Smooth muscle cell of the brain vasculature (primary cell): ENCODE measurements around the gene SLC35E4.
"Not testable (repeated sequence)": the region's sequence is repeated elsewhere in the genome, so short reads cannot be mapped to it uniquely, and the experiment has no call there.

Experiments used
- DNase-seq: peaks from one replicate; pipeline ENCODE4 v3.0.0-alpha.2; 2012; ENCODE audit warnings: low read depth, low spot score

SLC35E4 gene

GRCh38 chr22:30611197-30611596, 24.4 kb upstream of the SLC35E4 start:
- no peak for DNase-seq

DNA sequence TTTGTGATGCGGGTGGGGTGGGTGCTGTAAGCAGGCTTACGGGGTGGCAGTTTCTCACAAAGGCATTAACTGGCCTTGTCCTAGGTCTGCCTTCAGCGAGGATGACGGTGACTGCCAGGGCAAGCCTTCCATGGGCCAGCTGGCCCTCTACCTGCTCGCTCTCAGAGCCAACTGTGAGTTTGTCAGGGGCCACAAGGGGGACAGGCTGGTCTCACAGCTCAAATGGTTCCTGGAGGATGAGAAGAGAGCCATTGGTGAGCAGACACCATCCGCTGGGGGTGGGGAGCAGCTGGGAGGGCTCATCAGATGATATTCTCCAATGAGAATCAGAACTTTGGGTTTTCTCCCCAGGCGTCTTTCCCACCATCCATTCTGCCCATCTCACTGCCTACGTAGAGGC, 22.8 kb upstream of the SLC35E4 start:
- DNase-seq = no peak

DNA sequence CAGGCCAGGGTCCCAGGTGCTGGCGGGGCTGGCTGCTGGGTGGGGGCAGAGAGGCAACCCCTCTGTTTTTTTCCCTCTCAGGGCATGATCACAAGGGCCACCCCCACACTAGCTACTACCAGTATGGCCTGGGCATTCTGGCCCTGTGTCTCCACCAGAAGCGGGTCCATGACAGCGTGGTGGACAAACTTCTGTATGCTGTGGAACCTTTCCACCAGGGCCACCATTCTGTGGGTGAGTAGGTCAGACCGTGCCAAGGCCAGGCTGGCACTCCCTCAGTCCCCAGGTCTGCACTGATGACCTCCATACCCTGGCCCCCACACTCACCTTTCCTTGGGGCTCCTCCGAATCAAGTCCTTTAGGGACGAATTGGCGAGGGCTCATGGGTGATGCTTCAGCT, 21.3 kb upstream of the SLC35E4 start:
- DNase-seq = no peak

- no peak for DNase-seq
Observed at GRCh38 chr22:30614879-30615278, 20.7 kb upstream of the SLC35E4 start.

- no peak for DNase-seq
Observed at GRCh38 chr22:30615543-30615954, 20.0 kb upstream of the SLC35E4 start.

DNA sequence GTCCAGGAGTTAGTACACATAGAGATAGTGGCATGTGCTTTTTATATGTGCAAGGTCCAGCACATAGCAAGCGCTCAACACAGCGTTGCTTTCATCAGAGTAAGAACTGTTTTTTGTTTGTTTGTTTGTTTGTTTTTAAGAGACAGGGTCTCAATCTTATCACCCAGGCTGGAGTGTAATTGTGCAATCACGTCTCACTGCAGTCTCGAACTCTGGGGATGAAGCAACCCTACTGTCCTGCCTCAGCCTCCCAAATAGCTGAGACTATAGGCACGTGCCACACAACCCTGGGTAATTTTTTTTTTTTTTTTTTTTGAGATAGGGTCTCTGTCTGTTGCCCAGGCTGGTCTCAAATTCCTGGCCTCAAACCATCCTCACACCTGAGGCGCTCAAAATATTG, 17.8 kb upstream of the SLC35E4 start:
- no peak for DNase-seq

GRCh38 chr22:30619909-30620308, 15.7 kb upstream of the SLC35E4 start:
- DNase-seq = not testable (repeated sequence)

DNA sequence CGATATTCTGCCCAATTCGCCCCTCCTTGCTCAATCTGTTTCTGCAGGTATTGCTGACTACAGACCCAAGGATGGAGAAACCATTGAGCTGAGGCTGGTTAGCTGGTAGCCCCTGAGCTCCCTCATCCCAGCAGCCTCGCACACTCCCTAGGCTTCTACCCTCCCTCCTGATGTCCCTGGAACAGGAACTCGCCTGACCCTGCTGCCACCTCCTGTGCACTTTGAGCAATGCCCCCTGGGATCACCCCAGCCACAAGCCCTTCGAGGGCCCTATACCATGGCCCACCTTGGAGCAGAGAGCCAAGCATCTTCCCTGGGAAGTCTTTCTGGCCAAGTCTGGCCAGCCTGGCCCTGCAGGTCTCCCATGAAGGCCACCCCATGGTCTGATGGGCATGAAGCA, 9.2 kb upstream of the SLC35E4 start:
- no peak for DNase-seq

DNA sequence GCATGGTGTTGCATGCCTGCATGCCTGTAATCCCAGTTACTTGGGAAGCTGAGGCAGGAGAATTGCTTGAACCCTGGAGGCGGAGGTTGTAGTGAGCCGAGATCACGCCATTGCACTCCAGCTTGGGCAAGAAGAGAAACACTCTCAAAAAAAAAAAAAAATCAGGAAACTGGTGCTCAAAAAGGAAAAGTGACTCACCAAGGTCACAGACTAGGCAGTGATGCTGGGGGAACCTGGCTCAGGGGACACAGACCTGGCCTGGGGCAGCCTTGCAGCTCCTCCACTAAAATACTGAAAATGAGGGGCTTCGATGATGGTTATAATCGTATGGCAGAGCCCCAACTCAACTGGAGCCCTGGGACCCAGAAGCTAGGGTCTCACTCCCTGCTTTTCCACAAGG, 8.1 kb upstream of the SLC35E4 start:
- no peak for DNase-seq

DNA sequence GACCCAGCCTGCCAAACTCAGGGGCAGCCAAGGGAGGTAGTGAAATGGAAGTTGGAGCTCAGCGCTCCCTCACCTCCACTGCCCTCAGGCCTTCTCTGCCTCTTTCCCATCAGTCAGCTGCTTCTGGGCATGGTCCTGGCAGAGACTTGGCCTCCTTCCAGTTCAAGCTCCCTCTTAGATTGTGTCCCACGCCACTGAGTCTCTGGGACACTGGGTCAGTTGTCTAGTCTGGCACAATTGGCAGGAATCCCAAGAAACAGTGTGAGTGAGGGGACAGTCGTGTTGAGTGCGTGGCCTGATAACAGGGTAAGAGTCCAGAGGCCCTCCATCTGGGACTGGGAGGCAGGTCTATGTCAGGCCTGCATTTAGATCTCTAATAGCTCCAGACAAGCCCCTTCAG, 7.1 kb upstream of the SLC35E4 start:
- no peak for DNase-seq

DNA sequence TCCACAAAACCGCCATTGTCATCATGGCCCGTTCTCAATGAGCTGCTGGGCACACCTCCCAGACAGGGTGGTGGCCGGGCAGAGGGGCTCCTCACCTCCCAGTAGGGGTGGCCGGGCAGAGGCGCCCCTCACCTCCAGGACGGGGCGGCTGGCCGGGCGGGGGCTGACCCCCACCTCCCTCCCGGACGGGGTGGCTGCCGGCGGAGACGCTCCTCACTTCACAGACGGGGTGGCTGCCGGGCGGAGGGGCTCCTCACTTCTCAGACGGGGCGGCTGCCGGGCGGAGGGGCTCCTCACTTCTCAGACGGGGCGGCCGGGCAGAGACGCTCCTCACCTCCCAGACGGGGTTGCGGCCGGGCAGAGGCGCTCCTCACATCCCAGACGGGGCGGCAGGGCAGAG, 4.1 kb upstream of the SLC35E4 start:
- not testable (repeated sequence) for DNase-seq

DNA sequence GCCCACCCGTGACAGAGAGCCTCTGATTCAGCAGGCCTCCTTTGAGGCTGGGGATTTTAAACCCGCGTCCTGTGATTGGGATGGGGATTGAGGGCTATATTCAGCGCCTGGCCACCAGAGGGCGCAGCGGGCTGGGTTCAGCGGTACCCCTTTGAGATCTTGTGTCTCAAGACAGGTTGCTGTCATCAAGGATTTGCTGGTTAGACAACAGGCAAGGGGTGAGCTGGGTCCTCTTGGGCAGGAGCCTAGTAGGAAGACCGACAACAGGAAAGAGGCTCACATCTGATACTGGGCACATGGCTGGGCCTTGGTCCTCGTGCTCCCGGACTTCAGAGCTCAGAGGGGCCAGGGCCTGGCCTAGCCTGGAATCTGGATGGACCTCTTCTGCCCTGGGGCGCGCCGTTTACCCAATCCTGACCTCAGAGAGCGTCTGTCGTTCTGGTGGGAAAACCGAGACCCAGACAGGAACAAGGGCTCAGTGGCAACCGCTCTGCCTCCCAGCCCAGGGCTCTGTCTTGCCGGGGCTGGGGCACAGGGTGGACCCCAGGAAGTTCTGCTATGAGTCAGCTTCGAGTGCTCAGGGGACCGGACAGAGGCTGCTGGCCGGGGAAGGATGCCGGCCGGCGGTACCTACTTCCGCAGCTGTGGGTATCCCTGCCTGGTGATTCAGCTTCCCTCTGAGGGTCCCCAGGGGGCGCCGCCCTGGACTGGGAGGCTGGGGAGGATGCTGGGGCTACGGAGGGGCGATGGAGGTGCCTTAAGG, 929 bp upstream of the SLC35E4 start:
- DNase-seq = peak; percentile 62

DNA sequence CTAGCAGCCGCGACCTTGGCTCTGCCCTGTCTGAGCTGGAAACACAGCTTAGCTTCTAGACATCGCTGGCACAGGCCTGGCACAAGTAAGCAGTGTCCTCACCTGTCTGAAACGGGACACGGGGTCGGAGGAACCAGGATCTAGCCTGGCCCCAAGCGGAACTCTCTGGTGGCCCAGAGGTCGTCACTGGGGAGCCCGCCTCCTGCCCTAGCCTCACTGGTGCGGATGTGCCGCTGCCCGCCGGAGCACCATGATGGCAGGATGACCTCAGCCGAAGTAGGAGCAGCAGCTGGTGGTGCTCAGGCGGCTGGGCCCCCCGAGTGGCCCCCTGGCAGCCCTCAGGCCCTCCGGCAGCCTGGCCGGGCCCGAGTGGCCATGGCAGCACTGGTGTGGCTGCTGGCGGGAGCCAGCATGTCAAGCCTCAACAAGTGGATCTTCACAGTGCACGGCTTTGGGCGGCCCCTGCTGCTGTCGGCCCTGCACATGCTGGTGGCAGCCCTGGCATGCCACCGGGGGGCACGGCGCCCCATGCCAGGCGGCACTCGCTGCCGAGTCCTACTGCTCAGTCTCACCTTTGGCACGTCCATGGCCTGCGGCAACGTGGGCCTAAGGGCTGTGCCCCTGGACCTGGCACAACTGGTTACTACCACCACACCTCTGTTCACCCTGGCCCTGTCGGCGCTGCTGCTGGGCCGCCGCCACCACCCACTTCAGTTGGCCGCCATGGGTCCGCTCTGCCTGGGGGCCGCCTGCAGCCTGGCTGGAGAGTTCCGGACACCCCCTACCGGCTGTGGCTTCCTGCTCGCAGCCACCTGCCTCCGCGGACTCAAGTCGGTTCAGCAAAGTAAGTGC, 871 bp downstream of the SLC35E4 start:
- no peak for DNase-seq

GRCh38 chr22:30637701-30638114, 2.1 kb downstream of the SLC35E4 start:
- DNase-seq = no peak

GRCh38 chr22:30640361-30640760, 4.8 kb downstream of the SLC35E4 start:
- no peak for DNase-seq

DNA sequence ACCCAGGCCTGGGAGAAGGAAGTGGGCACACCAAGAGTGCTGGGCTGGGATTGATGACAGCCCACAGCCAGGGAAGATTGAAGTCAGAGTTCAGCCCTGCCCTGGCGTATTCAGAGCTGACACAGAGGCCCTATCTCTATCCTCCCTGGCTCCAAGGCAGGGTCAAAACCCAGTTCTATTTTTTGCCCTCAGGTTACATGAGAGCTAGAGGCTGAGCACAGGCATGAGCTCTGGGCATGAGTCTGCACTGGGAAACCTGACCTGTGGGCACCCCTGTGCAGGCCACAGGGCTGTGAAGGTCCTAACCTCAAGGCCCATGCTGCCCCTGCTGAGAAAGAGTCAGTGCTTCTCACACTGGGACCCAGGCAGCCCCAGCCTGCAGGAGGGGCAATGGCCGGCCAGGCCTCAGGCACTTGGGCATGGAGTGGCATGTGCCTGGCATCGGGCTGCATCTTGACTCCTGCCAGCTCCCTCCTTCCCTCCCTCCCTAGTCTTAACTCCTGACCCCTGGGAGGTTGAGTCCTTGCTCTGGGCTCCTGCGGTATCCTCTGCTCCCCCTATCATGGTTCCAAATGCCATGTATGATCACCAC, 5.4 kb downstream of the SLC35E4 start:
- DNase-seq = no peak

DNA sequence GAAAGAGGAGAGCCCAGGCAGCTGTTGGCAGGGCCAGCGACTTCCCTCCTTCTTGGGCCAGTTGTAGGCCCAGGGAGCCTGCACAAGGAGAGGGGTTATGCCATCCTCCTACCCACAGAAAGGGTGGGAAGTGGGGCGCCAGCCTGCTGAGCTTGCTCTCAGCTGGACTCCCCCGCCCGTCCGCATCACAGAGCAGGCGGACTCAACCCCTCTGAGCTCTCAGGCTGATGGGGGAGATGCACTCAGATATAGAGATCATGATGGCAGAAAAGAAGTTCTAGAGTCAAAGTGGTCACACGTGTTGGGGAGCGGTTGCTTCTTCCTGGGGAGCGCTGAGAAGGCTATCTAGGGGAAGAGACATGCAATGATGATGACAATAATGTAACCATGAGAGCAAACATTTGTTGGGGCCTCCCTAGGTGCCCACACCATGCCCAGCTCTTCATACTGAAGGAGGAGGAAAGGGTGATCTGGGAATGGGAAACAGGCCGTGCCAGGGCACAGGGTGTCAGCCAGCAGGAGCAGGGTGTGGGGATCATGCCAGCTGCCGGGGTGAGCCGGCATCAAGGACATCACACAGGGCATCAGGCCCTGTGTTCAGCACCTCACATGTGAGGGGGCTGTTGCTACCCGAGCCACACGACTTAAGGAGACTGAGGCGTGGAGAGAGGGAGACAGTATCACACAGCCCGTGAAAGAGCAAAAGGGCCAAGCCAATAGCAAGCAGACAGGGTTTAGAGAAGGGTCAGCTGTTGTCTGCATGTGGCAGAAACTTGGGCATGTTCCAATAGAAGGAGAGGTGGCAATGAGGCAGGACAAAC, 7.7 kb downstream of the SLC35E4 start:
- DNase-seq = no peak

DNA sequence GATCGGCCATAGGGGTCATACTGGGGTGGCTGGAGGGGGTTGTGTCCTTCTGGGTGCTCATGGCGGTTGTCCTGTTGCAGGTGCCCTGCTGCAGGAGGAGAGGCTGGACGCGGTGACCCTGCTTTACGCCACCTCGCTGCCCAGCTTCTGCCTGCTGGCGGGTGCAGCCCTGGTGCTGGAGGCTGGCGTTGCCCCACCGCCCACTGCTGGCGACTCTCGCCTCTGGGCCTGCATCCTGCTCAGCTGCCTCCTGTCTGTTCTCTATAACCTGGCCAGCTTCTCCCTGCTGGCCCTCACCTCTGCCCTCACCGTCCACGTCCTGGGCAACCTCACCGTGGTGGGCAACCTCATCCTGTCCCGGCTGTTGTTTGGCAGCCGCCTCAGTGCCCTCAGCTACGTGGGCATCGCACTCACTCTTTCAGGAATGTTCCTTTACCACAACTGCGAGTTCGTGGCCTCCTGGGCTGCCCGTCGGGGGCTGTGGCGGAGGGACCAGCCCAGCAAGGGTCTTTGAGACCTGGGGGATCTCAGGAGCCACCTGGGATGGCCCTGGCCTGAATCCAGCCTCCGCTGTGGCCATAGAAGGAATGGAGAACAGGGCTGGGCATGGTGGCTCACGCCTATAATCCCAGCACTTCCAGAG, 11.1 kb downstream of the SLC35E4 start:
- DNase-seq = no peak

- no peak for DNase-seq
Observed at GRCh38 chr22:30647536-30647935, 12.0 kb downstream of the SLC35E4 start.

GRCh38 chr22:30648825-30649224, 13.2 kb downstream of the SLC35E4 start:
- DNase-seq = no peak

DNA sequence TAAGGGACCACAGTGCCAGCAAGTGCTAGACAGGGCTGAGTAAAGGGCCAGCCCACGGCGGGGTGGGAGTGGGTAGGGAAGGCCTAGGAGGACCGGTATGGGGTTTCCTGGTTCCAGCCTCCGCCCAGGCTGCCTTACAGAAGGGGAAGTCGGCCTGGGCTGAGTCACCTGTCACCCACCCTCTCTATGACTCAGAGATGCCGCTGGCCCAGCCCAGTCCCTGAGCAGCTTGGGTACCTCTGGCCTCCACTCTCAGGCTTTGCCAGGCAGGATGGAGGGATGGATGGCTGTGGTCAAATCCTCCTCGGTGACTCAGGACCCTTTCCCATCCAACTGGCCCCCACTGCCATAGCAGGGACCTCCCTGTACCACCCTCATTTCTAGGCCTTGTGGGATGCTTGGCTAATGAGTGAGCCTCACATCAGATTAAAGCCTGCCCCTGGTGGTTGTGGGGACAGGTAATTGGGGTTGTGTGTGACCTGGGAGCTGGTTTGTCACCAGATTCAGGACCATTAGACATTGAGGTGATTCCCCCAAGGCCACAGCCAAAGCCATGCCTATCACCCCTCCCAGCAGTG, 13.9 kb downstream of the SLC35E4 start:
- DNase-seq = no peak
